HepG2 (cell line): Measurements from ENCODE around the gene PSME3IP1. TPM values are rescaled to one million over a fixed set of nuclear protein-coding genes. Genes with fewer than 3 reads are reported as not detected.

Experiments used
- PITX1 ChIP-seq: sonication (generic); formaldehyde crosslinking; IDR thresholded peaks from 2 replicates; pipeline ENCODE4 v1.5.1; 2020; ENCODE audit warnings: mild to moderate bottlenecking, missing genetic modification reagents
- ZFP82 ChIP-seq: sonication (generic); formaldehyde crosslinking; IDR thresholded peaks from 2 replicates; pipeline ENCODE4 v1.5.1; 2020; ENCODE audit warnings: mild to moderate bottlenecking, missing genetic modification reagents, borderline replicate concordance
- ZNF207 ChIP-seq: fragments of 450-650 bp; IDR thresholded peaks from 2 replicates; pipeline ENCODE4 v1.6.1; 2016; ENCODE audit warnings: antibody characterized with exemption, borderline replicate concordance
- ZNF691 ChIP-seq: sonication (generic); formaldehyde crosslinking; IDR thresholded peaks from 2 replicates; pipeline ENCODE4 v1.4.0; 2020; ENCODE audit warnings: missing genetic modification reagents, low read depth, mild to moderate bottlenecking, borderline replicate concordance
- polyA plus RNA-seq, 8 experiments: library from polyadenylated mRNA; depleted of rRNA in 3 of 8; stranded (reverse) in 7 of 8; unstranded in 1 of 8; fragments of >200 nt; fragmentation: Illumina TruSeq in 4 of 8; extraction: Trizol in 4 of 8; gene quantifications; 2 replicates each; pipeline versions ENCODE4 v1.2.1 to v1.2.3, GENCODE V29; 2011 to 2016; ENCODE audit warnings: low read depth in 4 of 8, missing spikeins in 1 of 8, mixed read lengths in 1 of 8; ENCODE audit not compliant: insufficient read depth in 1 of 8
- total RNA-seq, 5 experiments: library from RNA; depleted of rRNA; stranded (reverse); fragments of >200 nt; fragmentation: Illumina TruSeq; extraction: Trizol; gene quantifications; 2 replicates each; pipeline ENCODE4 v1.2.3, GENCODE V29; 2016; ENCODE audit warnings: low read depth in 1 of 5
- TF ChIP-seq, protein P1 (sequence below): sonication (generic); formaldehyde crosslinking; IDR thresholded peaks from 2 replicates; pipeline ENCODE4 v1.5.1; 2020; ENCODE audit warnings: missing genetic modification reagents, mild to moderate bottlenecking, borderline replicate concordance
- TF ChIP-seq, protein P2 (sequence below): sonication (generic); formaldehyde crosslinking; IDR thresholded peaks from 2 replicates; pipeline ENCODE4 v1.5.1; 2020; ENCODE audit warnings: mild to moderate bottlenecking, missing genetic modification reagents, moderate library complexity

PSME3IP1 gene
- total and polyA plus RNA-seq, 2 of the 13 experiments (the other 11 are each of a cell fraction or from before 2014, with no cell fraction given), result 90.8 to 99.8 TPM

GRCh38 chr16:57145046-57146021, 40.5 kb downstream of the PSME3IP1 start (continued):
- TF ChIP-seq, protein P1, sequence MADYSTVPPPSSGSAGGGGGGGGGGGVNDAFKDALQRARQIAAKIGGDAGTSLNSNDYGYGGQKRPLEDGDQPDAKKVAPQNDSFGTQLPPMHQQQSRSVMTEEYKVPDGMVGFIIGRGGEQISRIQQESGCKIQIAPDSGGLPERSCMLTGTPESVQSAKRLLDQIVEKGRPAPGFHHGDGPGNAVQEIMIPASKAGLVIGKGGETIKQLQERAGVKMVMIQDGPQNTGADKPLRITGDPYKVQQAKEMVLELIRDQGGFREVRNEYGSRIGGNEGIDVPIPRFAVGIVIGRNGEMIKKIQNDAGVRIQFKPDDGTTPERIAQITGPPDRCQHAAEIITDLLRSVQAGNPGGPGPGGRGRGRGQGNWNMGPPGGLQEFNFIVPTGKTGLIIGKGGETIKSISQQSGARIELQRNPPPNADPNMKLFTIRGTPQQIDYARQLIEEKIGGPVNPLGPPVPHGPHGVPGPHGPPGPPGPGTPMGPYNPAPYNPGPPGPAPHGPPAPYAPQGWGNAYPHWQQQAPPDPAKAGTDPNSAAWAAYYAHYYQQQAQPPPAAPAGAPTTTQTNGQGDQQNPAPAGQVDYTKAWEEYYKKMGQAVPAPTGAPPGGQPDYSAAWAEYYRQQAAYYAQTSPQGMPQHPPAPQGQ (CRISPR knock-in tag), result no peak
- TF ChIP-seq ZNF691 (CRISPR knock-in tag) (0 out of 2 replicates have a peak, but pooled peaks have one; percentile 25), ZNF207 (no peak), PITX1 (CRISPR knock-in tag) (0 out of 2 replicates have a peak, but pooled peaks have one; percentile 15), ZFP82 (no peak)
- TF ChIP-seq, protein P2, sequence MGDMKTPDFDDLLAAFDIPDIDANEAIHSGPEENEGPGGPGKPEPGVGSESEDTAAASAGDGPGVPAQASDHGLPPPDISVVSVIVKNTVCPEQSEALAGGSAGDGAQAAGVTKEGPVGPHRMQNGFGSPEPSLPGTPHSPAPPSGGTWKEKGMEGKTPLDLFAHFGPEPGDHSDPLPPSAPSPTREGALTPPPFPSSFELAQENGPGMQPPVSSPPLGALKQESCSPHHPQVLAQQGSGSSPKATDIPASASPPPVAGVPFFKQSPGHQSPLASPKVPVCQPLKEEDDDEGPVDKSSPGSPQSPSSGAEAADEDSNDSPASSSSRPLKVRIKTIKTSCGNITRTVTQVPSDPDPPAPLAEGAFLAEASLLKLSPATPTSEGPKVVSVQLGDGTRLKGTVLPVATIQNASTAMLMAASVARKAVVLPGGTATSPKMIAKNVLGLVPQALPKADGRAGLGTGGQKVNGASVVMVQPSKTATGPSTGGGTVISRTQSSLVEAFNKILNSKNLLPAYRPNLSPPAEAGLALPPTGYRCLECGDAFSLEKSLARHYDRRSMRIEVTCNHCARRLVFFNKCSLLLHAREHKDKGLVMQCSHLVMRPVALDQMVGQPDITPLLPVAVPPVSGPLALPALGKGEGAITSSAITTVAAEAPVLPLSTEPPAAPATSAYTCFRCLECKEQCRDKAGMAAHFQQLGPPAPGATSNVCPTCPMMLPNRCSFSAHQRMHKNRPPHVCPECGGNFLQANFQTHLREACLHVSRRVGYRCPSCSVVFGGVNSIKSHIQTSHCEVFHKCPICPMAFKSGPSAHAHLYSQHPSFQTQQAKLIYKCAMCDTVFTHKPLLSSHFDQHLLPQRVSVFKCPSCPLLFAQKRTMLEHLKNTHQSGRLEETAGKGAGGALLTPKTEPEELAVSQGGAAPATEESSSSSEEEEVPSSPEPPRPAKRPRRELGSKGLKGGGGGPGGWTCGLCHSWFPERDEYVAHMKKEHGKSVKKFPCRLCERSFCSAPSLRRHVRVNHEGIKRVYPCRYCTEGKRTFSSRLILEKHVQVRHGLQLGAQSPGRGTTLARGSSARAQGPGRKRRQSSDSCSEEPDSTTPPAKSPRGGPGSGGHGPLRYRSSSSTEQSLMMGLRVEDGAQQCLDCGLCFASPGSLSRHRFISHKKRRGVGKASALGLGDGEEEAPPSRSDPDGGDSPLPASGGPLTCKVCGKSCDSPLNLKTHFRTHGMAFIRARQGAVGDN (CRISPR knock-in tag), result peak; percentile 65
